WTC11 (cell line): ENCODE measurements around the gene OR5J2. TPM values are rescaled to one million over a fixed set of nuclear protein-coding genes. Genes with fewer than 3 reads are reported as not detected.

ENCODE experiments used
- ATAC-seq: fragments of 200-7000 bp; cut with Tn5 transposase; 2 replicates; pipeline ENCODE4 v1.10.0; 2021; ENCODE audit warnings: mild to moderate bottlenecking, moderate library complexity
- CTCF ChIA-PET: fragments of 300-600 bp; sonication (Branson Sonifier 250); formaldehyde crosslinking; loops from one replicate; lab custom pipeline; 2021; ENCODE audit warnings: antibody characterized with exemption; lab: Charles Lee
- POLR2A ChIA-PET: fragments of 350-600 bp; sonication (Branson Sonifier 250); formaldehyde crosslinking; loops from one replicate; lab custom pipeline; 2021; ENCODE audit warnings: antibody characterized with exemption; lab: Charles Lee
- DNase-seq: peaks from one replicate; pipeline ENCODE4 v3.0.0; 2021; ENCODE audit warnings: low spot score
- H3K27ac Mint-ChIP-seq: 2 replicates; pipeline ENCODE4 v1.8.0; 2021; ENCODE audit warnings: mixed read lengths
- H3K27me3 Mint-ChIP-seq: 2 replicates; pipeline ENCODE4 v1.8.0; 2021; ENCODE audit warnings: low read depth, mild to moderate bottlenecking, moderate library complexity, mixed read lengths
- H3K36me3 Mint-ChIP-seq: 2 replicates; pipeline ENCODE4 v1.8.0; 2021; ENCODE audit warnings: mixed read lengths
- H3K4me1 Mint-ChIP-seq: 2 replicates; pipeline ENCODE4 v1.8.0; 2022; ENCODE audit warnings: mixed read lengths
- H3K4me3 Mint-ChIP-seq: 2 replicates; pipeline ENCODE4 v1.8.0; 2021; ENCODE audit warnings: mild to moderate bottlenecking, moderate library complexity, mixed read lengths
- H3K9me3 Mint-ChIP-seq: 2 replicates; pipeline ENCODE4 v1.8.0; 2021; ENCODE audit warnings: mixed read lengths
- CTCF ChIP-seq: fragments of 200-600 bp; IDR thresholded peaks from 2 replicates; pipeline ENCODE4 v1.8.0; 2022; ENCODE audit warnings: antibody characterized with exemption
- ESRRA ChIP-seq: sonication (generic); formaldehyde crosslinking; IDR thresholded peaks from 2 replicates; pipeline ENCODE4 v1.8.1; 2022; ENCODE audit warnings: mild to moderate bottlenecking, missing genetic modification reagents, borderline replicate concordance
- GTF2I ChIP-seq: fragments of 250-450 bp; sonication (Bioruptor Pico); conservative IDR thresholded peaks from 2 replicates; pipeline ENCODE4 v1.4.0; 2021; ENCODE audit warnings: mild to moderate bottlenecking
- JUN ChIP-seq: sonication (generic); formaldehyde crosslinking; IDR thresholded peaks from 2 replicates; pipeline ENCODE4 v1.8.0; 2023; ENCODE audit warnings: mild to moderate bottlenecking, missing genetic modification reagents
- NFATC4 ChIP-seq: fragments of 250-450 bp; sonication (Bioruptor Pico); IDR thresholded peaks from 2 replicates; pipeline ENCODE4 v1.9.0; 2021; ENCODE audit warnings: mild to moderate bottlenecking
- OVOL2 ChIP-seq: fragments of 250-450 bp; sonication (Bioruptor Pico); IDR thresholded peaks from 2 replicates; pipeline ENCODE4 v1.9.0; 2021; ENCODE audit warnings: mild to moderate bottlenecking, borderline replicate concordance
- PRDM15 ChIP-seq: sonication (generic); formaldehyde crosslinking; IDR thresholded peaks from 2 replicates; pipeline ENCODE4 v1.8.0; 2022; ENCODE audit warnings: missing genetic modification reagents
- TCF7 ChIP-seq: sonication (generic); formaldehyde crosslinking; IDR thresholded peaks from 2 replicates; pipeline ENCODE4 v1.8.0; 2022; ENCODE audit warnings: mild to moderate bottlenecking, low read depth, missing genetic modification reagents, moderate library complexity
- USF2 ChIP-seq: sonication (generic); formaldehyde crosslinking; IDR thresholded peaks from 2 replicates; pipeline ENCODE4 v1.8.1; 2023; ENCODE audit warnings: mild to moderate bottlenecking, missing genetic modification reagents, moderate library complexity
- total RNA-seq: library from RNA; stranded (reverse); gene quantifications from 3 replicates; pipeline ENCODE4 v1.2.3, GENCODE V29; 2021
- TF ChIP-seq, protein P1 (sequence below): sonication (generic); formaldehyde crosslinking; IDR thresholded peaks from 2 replicates; pipeline ENCODE4 v1.8.0; 2022; ENCODE audit warnings: mild to moderate bottlenecking, missing genetic modification reagents
- TF ChIP-seq, protein P2 (sequence below): fragments of 250-450 bp; sonication (Bioruptor Pico); conservative IDR thresholded peaks from 2 replicates; pipeline ENCODE4 v1.9.0; 2021; ENCODE audit warnings: mild to moderate bottlenecking
- TF ChIP-seq, protein P3 (sequence below): sonication (generic); formaldehyde crosslinking; IDR thresholded peaks from 2 replicates; pipeline ENCODE4 v1.8.0; 2022; ENCODE audit warnings: mild to moderate bottlenecking, missing genetic modification reagents
- TF ChIP-seq, protein P4 (sequence below): sonication (generic); formaldehyde crosslinking; conservative IDR thresholded peaks from 2 replicates; pipeline ENCODE4 v1.8.1; 2023; ENCODE audit warnings: mild to moderate bottlenecking, low read depth, missing genetic modification reagents, moderate library complexity

OR5J2 gene
- total RNA-seq, 1 experiment from 2014 or later = not detected

- TF ChIP-seq GTF2I (no peak), OVOL2 (CRISPR knock-in tag) (no peak)
Observed at GRCh38 chr11:56197367-56197766, 20.9 kb downstream of the OR5J2 start (continued).

- POLR2A ChIA-PET = no interaction called here
- Mint-ChIP-seq H3K4me3 (no peak overlapping the region), H3K27ac (no peak overlapping the region), H3K9me3 (peaks cover 22% of the 10 kb centered on the region), H3K4me1 (no peaks in the 10 kb centered on the region), H3K27me3 (no peaks in the 10 kb centered on the region), H3K36me3 (no peaks in the 10 kb centered on the region)
- DNase-seq = no peak
- CTCF ChIA-PET = no interaction called here
- TF ChIP-seq TCF7 (CRISPR knock-in tag) (no peak), PRDM15 (CRISPR knock-in tag) (no peak), NFATC4 (no peak), JUN (CRISPR knock-in tag) (no peak), USF2 (CRISPR knock-in tag) (no peak), ESRRA (no peak), CTCF (no peak)
- TF ChIP-seq, protein P1, sequence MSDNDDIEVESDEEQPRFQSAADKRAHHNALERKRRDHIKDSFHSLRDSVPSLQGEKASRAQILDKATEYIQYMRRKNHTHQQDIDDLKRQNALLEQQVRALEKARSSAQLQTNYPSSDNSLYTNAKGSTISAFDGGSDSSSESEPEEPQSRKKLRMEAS = no peak
- TF ChIP-seq, protein P2, sequence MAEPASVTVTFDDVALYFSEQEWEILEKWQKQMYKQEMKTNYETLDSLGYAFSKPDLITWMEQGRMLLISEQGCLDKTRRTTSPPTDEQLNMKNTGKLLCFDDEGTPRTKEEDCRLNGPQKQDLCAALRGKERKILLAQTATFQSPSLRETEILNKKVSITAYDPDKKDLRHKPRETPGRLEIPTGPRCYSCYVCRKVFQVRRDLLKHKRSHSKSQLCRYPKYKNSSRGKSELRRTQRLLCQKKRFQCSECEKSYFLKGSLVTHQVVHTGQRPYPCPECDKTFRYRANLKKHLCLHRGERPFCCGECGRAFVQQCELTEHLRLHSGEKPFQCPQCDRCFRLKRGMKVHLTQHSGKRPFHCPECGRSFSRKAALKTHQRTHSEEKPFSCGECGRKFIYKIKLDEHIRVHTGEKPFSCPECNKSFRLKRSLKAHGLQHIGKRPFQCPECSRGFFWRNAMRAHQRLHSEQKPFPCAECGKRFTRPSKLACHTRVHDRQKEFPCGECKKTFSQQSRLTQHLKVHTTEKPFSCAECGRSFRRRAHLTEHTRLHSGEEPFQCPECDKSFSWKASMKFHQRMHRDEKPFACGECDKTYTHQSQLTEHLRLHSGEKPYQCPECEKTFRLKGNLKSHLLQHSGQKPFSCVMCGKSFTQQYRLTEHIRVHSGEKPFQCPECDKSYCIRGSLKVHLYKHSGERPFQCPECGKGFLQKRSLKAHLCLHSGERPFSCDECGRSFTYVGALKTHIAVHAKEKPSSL (CRISPR knock-in tag) = no peak
- TF ChIP-seq, protein P3, sequence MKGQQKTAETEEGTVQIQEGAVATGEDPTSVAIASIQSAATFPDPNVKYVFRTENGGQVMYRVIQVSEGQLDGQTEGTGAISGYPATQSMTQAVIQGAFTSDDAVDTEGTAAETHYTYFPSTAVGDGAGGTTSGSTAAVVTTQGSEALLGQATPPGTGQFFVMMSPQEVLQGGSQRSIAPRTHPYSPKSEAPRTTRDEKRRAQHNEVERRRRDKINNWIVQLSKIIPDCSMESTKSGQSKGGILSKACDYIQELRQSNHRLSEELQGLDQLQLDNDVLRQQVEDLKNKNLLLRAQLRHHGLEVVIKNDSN (CRISPR knock-in tag) = no peak
- TF ChIP-seq, protein P4, sequence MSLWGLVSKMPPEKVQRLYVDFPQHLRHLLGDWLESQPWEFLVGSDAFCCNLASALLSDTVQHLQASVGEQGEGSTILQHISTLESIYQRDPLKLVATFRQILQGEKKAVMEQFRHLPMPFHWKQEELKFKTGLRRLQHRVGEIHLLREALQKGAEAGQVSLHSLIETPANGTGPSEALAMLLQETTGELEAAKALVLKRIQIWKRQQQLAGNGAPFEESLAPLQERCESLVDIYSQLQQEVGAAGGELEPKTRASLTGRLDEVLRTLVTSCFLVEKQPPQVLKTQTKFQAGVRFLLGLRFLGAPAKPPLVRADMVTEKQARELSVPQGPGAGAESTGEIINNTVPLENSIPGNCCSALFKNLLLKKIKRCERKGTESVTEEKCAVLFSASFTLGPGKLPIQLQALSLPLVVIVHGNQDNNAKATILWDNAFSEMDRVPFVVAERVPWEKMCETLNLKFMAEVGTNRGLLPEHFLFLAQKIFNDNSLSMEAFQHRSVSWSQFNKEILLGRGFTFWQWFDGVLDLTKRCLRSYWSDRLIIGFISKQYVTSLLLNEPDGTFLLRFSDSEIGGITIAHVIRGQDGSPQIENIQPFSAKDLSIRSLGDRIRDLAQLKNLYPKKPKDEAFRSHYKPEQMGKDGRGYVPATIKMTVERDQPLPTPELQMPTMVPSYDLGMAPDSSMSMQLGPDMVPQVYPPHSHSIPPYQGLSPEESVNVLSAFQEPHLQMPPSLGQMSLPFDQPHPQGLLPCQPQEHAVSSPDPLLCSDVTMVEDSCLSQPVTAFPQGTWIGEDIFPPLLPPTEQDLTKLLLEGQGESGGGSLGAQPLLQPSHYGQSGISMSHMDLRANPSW (CRISPR knock-in tag) = no peak
- ATAC-seq = no peak
Observed at GRCh38 chr11:56207790-56208189, 31.4 kb downstream of the OR5J2 start.
